GM18951 (cell line): ENCODE data around the gene TTYH2.

Experiments used
- POLR2A ChIP-seq: IDR thresholded peaks from 4 replicates; pipeline ENCODE4 v1.6.1; 2011; ENCODE audit warnings: mild to moderate bottlenecking; ENCODE audit not compliant: insufficient read length, insufficient read depth; ENCODE audit errors: extremely low read depth
- in situ Hi-C: fragments of 300-500 bp; cut with MboI; formaldehyde crosslinking; loops from one replicate; pipeline ENCODE4 v1.12.0; 2022; ENCODE audit warnings: low sequenced_read_pairs, mixed read lengths, inconsistent platforms; ENCODE audit not compliant: unreplicated experiment

Gene TTYH2

GRCh38 chr17:74295625-74296547 is 82.5 kb downstream of the TTYH2 start:
- in situ Hi-C loops: no loop called here
- TF ChIP-seq POLR2A: no peak

DNA sequence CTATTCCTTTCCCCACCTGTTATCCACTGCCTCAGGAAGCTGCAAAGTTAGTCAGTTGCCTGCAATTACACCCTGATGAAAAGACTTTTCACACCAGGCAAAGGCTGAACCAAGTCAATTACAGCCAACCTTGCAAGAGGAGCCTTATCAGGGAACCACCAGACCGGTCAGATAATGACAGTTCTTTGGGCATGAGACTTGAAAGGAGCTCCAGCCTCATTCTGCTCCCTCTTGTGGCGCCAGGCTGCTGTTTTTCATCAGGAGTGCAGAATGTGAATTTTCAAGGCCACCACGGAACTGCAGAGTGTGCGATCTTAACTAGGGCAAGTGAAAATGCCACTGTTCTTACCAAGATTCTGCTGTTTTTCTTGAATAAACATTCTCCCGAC is 83.2 kb downstream of the TTYH2 start:
- in situ Hi-C loops: no loop called here
- no peak for TF ChIP-seq POLR2A

GRCh38 chr17:74297941-74298340 is 84.6 kb downstream of the TTYH2 start:
- in situ Hi-C loops: no loop called here
- no peak for TF ChIP-seq POLR2A

GRCh38 chr17:74298778-74299177 is 85.4 kb downstream of the TTYH2 start:
- in situ Hi-C loops: no loop called here
- no peak for TF ChIP-seq POLR2A

GRCh38 chr17:74299226-74300009 is 86.0 kb downstream of the TTYH2 start:
- no peak for TF ChIP-seq POLR2A
- in situ Hi-C loops: no loop called here

DNA sequence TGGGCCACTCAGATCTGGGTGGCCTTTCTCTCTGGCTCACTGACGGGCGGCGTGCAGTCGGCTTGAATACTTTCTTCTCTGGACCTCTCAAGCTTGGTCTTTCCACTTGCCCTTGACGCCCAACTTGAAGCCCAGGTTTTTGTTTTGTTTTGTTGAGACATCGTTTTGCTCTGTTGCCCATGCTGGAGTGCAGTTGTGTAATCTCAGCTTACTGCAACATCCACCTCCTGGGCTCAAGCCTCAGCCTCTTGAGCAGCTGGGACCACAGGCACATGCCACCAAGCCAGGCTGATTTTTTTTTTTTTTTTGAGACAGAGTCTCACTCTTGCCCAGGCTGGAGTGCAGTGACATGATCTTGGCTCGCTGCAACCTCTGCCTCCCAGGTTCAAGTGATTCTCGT is 89.9 kb downstream of the TTYH2 start:
- in situ Hi-C loops: no loop called here
- TF ChIP-seq POLR2A: no peak

DNA sequence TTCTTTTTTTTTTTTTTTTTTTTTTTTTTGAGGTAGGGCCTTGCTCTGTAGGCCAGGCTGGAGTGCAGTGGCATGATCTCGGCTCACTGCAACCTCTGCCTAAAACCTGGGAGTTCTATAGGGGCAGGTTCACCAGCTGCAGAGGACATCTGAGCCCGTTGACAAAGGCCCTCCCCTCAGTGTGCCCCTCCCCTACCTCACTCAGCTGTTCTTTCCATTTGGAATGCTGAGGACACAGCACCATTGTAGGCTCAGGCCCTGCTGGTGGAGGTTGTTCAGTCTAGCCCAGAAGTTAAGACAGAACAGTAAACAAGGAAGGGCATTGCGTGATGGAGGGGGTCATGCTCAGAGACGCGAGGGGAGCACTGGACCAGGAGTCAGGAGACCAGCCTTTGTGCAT is 90.8 kb downstream of the TTYH2 start:
- in situ Hi-C loops: no loop called here
- TF ChIP-seq POLR2A: no peak

DNA sequence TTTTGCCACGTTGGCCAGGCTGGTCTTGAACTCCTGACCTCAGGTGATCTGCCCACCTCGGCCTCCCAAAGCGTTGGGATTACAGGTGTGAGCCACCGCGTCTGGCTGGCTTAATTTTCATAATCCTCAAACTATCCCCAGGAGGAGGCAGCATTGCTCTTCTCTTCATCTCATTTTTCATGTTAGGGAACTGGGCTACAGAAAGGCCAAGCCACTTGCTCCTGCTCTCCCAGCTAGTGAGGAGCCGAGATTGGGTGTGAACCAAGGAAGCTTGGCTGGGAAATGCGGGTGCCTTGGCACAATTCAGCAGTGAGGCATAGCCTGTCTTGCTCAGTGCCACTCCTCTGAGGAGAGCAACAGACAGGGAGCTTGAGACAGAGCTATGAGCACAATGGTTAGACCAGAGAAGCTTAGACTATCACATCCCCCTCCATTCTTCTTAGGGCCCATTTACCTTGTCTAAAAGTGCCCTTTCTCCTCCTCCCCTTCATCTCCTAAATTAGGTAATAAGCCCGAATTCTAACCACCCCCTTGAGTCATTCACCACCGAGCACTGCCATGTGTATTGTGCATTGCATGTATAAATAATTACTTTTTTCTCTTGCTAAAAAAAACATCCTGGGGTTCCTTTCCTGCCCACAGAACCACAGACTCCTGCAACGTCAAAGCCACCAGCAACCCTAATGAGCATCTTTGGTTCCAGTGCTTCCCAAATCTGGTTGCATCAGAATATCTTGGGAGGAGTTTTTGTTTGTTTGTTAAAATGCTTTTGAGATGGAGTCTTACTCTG is 92.7 kb downstream of the TTYH2 start:
- no peak for TF ChIP-seq POLR2A
- in situ Hi-C loops: no loop called here

- no peak for TF ChIP-seq POLR2A
- in situ Hi-C loops: no loop called here
These were observed 94.8 kb downstream of the TTYH2 start for GRCh38 chr17:74307984-74308773.

DNA sequence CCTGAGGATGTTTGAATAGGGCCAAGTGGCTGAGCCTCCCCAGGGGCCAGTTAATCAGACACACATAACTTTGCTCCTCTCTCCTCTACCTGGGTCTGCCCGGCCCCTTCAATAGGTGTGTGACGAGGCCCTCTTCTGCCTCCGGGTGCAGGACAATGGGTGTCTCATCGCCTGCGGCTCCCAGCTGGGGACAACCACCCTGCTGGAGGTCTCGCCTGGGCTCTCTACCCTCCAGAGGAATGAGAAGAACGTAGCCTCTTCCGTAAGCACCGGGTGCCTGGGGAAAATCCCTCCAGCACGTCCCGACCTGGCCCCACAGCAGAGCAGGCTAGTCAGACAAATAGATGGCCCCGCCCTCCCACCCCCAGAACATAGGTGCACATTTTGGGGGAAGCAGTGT is 96.5 kb downstream of the TTYH2 start:
- TF ChIP-seq POLR2A: no peak
- in situ Hi-C loops: no loop called here
